Suprapubic skin (tissue), 4 donors: ENCODE results near the gene CLEC2L. TPM values are rescaled to one million over a fixed set of nuclear protein-coding genes. Genes with fewer than 3 reads are reported as not detected.

Experiments
- DNase-seq, 2 donors: peaks; one replicate each; pipeline ENCODE4 v3.0.0-alpha.2; 2019; ENCODE audit warnings: low spot score in 2 of 2
- H3K27ac ChIP-seq: fragments of 200-600 bp; sonication (generic); one replicate; pipeline ENCODE4 v1.5.1; 2019
- H3K27me3 ChIP-seq: fragments of 200-600 bp; sonication (generic); one replicate; pipeline ENCODE4 v1.5.1; 2019
- H3K36me3 ChIP-seq: fragments of 200-600 bp; sonication (generic); one replicate; pipeline ENCODE4 v1.5.1; 2019
- H3K4me1 ChIP-seq: fragments of 200-600 bp; sonication (generic); one replicate; pipeline ENCODE4 v1.5.1; 2019
- H3K4me3 ChIP-seq: fragments of 200-600 bp; sonication (generic); one replicate; pipeline ENCODE4 v1.5.1; 2019; ENCODE audit warnings: mild to moderate bottlenecking
- H3K9me3 ChIP-seq: fragments of 200-600 bp; sonication (generic); one replicate; pipeline ENCODE4 v1.5.1; 2019
- EP300 ChIP-seq: sonication (generic); formaldehyde crosslinking; IDR thresholded peaks from one replicate; pipeline ENCODE4 v1.6.1; 2017; ENCODE audit warnings: antibody characterized with exemption
- POLR2A ChIP-seq, 2 donors: fragments of 450-650 bp; IDR thresholded peaks; one replicate each; pipeline ENCODE4 v1.6.1; 2017; ENCODE audit warnings: antibody characterized with exemption in 2 of 2, mild to moderate bottlenecking in 2 of 2, moderate library complexity in 2 of 2
- POLR2AphosphoS5 ChIP-seq, 3 donors: sonication (generic); formaldehyde crosslinking; IDR thresholded peaks; one replicate each; pipeline ENCODE4 v1.6.1; 2017; ENCODE audit warnings: antibody characterized with exemption in 3 of 3
- WGBS: methylation state at CpG from one replicate; pipeline ENCODE4 v1.1.5; 2018; 5-methylcytosine and 5-hydroxymethylcytosine counted together
- total RNA-seq, 4 donors: library from RNA; depleted of rRNA; stranded (reverse); fragments of >200 nt; gene quantifications; one replicate each; pipeline ENCODE4 v1.1.0, GENCODE V29; 2016
- TF ChIP-seq, protein P1 (sequence below), 2 donors: fragments of 200-600 bp in 1 of 2; fragments of 450-650 bp in 1 of 2; sonication (generic) in 1 of 2; IDR thresholded peaks; one replicate each; pipeline ENCODE4 v1.5.1; 2016 to 2019; ENCODE audit warnings: antibody characterized with exemption in 2 of 2, mild to moderate bottlenecking in 1 of 2, moderate library complexity in 1 of 2

CLEC2L gene
- total RNA-seq, 4 donors from 2014 or later: 0.34 TPM; not detected in 3

DNA sequence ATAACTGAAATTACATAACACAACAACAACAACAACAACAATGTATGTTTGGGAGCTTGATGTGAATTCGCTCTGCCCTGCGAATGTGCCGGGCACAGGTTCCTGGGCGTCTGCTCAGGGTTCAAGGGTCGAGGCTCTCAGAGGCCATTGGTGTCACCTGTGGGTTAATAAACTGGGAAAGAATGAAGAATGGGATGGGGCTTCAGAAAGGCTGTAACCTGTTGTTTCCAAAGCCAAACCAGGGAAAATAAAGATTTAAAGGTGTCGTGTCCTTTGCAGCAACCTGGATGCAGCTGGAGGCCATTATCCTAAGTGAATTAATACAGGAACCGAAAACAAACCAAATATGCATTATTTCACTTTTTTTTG is 22.7 kb upstream of the CLEC2L start:
- no peaks in the 10 kb centered on the region for H3K36me3 ChIP-seq
- no peak overlapping the region for H3K4me3 ChIP-seq
- no peaks in the 10 kb centered on the region for H3K9me3 ChIP-seq
- 96% methylated on average over 7 of the region's 7 CpGs for WGBS
- peaks cover 5% of the 10 kb centered on the region for H3K4me1 ChIP-seq
- peaks cover 3% of the 10 kb centered on the region for H3K27me3 ChIP-seq
- TF ChIP-seq POLR2AphosphoS5 (IDR thresholded peaks at IDR 0.05): no peak
- TF ChIP-seq, protein P1, sequence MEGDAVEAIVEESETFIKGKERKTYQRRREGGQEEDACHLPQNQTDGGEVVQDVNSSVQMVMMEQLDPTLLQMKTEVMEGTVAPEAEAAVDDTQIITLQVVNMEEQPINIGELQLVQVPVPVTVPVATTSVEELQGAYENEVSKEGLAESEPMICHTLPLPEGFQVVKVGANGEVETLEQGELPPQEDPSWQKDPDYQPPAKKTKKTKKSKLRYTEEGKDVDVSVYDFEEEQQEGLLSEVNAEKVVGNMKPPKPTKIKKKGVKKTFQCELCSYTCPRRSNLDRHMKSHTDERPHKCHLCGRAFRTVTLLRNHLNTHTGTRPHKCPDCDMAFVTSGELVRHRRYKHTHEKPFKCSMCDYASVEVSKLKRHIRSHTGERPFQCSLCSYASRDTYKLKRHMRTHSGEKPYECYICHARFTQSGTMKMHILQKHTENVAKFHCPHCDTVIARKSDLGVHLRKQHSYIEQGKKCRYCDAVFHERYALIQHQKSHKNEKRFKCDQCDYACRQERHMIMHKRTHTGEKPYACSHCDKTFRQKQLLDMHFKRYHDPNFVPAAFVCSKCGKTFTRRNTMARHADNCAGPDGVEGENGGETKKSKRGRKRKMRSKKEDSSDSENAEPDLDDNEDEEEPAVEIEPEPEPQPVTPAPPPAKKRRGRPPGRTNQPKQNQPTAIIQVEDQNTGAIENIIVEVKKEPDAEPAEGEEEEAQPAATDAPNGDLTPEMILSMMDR (IDR thresholded peaks at IDR 0.05): no peak
- TF ChIP-seq EP300: no peak
- TF ChIP-seq POLR2A (IDR thresholded peaks at IDR 0.05): no peak
- H3K27ac ChIP-seq: no peak overlapping the region
- no peak for DNase-seq

DNA sequence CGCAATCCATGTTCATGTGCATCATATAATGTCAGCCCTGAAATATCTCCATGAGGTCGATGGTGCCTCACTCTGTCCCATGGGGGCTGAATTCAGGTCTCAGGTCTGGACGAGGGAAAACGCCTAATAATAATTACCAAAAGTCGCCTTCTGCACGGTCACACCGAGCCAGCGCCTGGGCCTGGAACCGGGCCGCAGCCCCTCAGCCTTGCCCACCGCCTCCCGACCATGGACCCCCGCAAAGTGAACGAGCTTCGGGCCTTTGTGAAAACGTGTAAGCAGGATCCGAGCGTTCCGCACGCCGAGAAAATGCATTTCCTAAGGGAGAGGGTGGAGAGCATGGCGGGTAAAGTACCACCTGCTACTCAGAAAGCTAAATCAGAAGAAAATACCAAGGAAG is 21.3 kb upstream of the CLEC2L start:
- TF ChIP-seq EP300 (no peak), POLR2AphosphoS5 (IDR thresholded peaks at IDR 0.05) (no peak), POLR2A (IDR thresholded peaks at IDR 0.05) (no peak)
- TF ChIP-seq, protein P1 (IDR thresholded peaks at IDR 0.05): no peak
- H3K27ac ChIP-seq: no peak overlapping the region
- no peak overlapping the region for H3K4me3 ChIP-seq
- no peaks in the 10 kb centered on the region for H3K9me3 ChIP-seq
- DNase-seq: no peak
- peaks cover 5% of the 10 kb centered on the region for H3K4me1 ChIP-seq
- H3K27me3 ChIP-seq: peaks cover 3% of the 10 kb centered on the region
- no peaks in the 10 kb centered on the region for H3K36me3 ChIP-seq
- 94% methylated on average over 22 of the region's 22 CpGs for WGBS

DNA sequence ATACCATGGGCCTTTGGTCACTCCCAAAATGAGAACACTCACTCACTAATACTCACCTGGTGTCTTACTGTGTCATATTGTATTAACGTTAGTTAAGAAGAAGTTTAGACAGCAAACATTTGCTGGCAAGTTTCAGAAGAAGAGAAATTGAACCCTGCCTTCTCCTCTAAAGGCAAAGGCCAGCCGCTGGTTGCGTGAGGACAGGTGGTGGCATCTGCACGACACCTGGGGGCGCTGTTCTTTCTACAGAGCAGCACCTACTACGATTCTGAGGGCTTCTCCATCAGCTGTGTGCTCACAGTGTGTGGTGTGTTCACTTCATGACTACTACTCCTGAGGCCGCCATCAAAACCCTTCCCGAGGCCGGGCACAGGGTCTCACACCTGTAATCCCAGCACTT is 17.9 kb upstream of the CLEC2L start:
- WGBS: 77% methylated on average over 9 of the region's 9 CpGs
- no peak for DNase-seq
- no peak overlapping the region for H3K27ac ChIP-seq
- TF ChIP-seq EP300 (no peak), POLR2A (IDR thresholded peaks at IDR 0.05) (no peak), POLR2AphosphoS5 (IDR thresholded peaks at IDR 0.05) (no peak)
- TF ChIP-seq, protein P1 (IDR thresholded peaks at IDR 0.05): no peak
- H3K36me3 ChIP-seq: no peaks in the 10 kb centered on the region
- no peaks in the 10 kb centered on the region for H3K9me3 ChIP-seq
- no peak overlapping the region for H3K4me3 ChIP-seq
- H3K27me3 ChIP-seq: no peaks in the 10 kb centered on the region
- no peaks in the 10 kb centered on the region for H3K4me1 ChIP-seq

DNA sequence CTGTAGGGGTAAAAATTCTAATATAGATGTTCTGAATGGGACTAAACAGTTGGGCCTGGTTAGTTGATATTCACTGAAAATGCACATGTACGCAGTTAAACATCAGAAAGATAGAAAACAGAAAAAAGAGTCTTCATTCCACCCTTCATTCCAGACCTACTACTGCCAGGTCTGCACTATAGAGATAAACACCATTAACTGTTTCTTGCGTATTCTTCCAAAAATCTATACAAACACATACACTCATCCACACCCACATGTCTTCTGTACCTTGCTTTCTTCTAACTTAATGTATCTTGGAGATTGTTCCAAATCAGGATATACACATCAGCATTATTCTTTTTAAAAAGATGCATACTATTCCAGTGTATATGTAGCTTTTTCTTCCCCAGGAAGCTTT is 13.9 kb upstream of the CLEC2L start:
- no peaks in the 10 kb centered on the region for H3K4me1 ChIP-seq
- 94% methylated on average over 2 of the region's 2 CpGs for WGBS
- H3K27me3 ChIP-seq: no peaks in the 10 kb centered on the region
- no peaks in the 10 kb centered on the region for H3K9me3 ChIP-seq
- no peak overlapping the region for H3K27ac ChIP-seq
- TF ChIP-seq EP300: no peak
- no peak for TF ChIP-seq POLR2AphosphoS5 (IDR thresholded peaks at IDR 0.05)
- TF ChIP-seq, protein P1 (IDR thresholded peaks at IDR 0.05): no peak
- no peak for TF ChIP-seq POLR2A (IDR thresholded peaks at IDR 0.05)
- no peak for DNase-seq
- no peak overlapping the region for H3K4me3 ChIP-seq
- H3K36me3 ChIP-seq: no peaks in the 10 kb centered on the region

DNA sequence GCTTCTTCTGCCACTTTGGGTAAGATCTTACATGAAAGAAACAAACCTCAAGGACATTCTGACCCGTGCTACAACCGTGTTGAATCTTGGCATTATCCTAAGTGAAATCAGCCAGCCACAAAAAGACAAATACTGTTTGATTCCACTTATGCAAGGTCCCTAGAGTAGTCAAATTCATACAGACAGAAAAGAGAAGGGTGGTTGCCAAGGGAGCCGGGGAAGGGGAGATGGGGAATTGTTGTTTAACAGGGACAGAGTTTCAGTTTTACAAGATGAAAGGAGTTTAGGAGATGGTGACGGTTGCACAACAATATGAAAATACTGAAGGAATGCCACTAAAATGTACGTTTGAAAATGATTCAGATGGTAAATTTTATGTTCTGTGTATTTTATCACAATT is 12.2 kb upstream of the CLEC2L start:
- Histone ChIP-seq H3K27me3 (no peaks in the 10 kb centered on the region), H3K9me3 (no peaks in the 10 kb centered on the region), H3K36me3 (no peaks in the 10 kb centered on the region), H3K4me1 (no peaks in the 10 kb centered on the region), H3K4me3 (no peak overlapping the region), H3K27ac (no peak overlapping the region)
- 70% methylated on average over 5 of the region's 5 CpGs for WGBS
- TF ChIP-seq POLR2AphosphoS5 (IDR thresholded peaks at IDR 0.05) (no peak), EP300 (no peak), POLR2A (IDR thresholded peaks at IDR 0.05) (no peak)
- TF ChIP-seq, protein P1 (IDR thresholded peaks at IDR 0.05): no peak
- no peak for DNase-seq
